Measurements from ENCODE around the gene ATP5PF.

- TF ChIP-seq CTCF (conservative IDR thresholded peaks at IDR 0.05; ENCODE audit: low read length) = no peak
- no peak for TF ChIP-seq EZH2phosphoT487 (IDR thresholded peaks at IDR 0.05; ENCODE audit: borderline replicate concordance, low read depth, low read length)
These were observed 33.2 kb upstream of the ATP5PF start for GRCh38 chr21:25767921-25768320.
